ENCODE data around the gene VKORC1.

DNA sequence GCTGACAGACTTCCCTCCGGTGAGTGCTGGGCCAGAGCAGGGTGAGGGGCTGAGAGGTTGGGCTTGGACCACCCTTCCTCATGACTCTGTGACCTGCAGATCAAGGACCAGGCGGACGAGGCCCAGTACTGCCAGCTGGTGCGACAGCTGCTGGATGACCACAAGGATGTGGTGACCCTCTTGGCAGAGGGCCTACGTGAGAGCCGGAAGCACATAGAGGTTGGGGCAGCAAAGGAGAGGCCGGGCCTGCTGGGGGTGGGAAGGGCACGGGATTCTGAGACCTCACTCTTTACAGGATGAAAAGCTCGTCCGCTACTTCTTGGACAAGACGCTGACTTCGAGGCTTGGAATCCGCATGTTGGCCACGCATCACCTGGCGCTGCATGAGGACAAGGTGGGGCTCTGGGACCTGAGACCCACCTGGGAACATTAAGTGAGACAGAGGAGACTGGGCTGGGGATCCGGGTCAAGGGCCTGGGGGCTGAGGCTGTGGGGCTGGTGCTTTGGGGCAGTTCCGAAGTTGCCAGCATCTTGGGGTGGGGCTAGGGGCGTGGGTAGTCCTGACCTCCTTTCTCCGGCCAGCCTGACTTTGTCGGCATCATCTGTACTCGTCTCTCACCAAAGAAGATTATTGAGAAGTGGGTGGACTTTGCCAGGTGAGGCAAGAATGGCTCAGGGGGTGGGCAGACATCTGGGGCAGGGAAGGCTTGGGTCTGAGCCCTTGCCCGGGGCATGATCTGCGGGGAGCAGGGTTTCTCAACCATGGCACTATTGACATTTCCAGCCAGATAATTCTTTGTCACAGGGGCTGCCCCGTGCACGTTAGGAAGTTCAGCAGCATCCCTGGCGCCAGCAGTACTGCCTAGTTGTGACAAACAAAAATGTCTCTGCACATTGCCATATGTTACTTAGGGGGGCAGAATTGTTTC, 15.8 kb upstream of the VKORC1 start:
- TF ChIP-seq, protein P1, sequence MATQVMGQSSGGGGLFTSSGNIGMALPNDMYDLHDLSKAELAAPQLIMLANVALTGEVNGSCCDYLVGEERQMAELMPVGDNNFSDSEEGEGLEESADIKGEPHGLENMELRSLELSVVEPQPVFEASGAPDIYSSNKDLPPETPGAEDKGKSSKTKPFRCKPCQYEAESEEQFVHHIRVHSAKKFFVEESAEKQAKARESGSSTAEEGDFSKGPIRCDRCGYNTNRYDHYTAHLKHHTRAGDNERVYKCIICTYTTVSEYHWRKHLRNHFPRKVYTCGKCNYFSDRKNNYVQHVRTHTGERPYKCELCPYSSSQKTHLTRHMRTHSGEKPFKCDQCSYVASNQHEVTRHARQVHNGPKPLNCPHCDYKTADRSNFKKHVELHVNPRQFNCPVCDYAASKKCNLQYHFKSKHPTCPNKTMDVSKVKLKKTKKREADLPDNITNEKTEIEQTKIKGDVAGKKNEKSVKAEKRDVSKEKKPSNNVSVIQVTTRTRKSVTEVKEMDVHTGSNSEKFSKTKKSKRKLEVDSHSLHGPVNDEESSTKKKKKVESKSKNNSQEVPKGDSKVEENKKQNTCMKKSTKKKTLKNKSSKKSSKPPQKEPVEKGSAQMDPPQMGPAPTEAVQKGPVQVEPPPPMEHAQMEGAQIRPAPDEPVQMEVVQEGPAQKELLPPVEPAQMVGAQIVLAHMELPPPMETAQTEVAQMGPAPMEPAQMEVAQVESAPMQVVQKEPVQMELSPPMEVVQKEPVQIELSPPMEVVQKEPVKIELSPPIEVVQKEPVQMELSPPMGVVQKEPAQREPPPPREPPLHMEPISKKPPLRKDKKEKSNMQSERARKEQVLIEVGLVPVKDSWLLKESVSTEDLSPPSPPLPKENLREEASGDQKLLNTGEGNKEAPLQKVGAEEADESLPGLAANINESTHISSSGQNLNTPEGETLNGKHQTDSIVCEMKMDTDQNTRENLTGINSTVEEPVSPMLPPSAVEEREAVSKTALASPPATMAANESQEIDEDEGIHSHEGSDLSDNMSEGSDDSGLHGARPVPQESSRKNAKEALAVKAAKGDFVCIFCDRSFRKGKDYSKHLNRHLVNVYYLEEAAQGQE (IDR thresholded peaks at IDR 0.05; ENCODE audit: insufficient read depth in 1 of 2, low read depth in 2 of 2, low read length in 2 of 2) = no peak
- TF ChIP-seq POLR2AphosphoS5 (IDR thresholded peaks at IDR 0.05; ENCODE audit: low read depth, low read length) = no peak
